Body of pancreas (tissue), 4 donors: Measurements from ENCODE around the gene HELZ2. TPM values are rescaled to one million over a fixed set of nuclear protein-coding genes. Genes with fewer than 3 reads are reported as not detected.

Experiments
- ATAC-seq: fragments of 150-250 bp; one replicate; pipeline ENCODE4 v1.9.1; 2016
- DNase-seq, 4 donors: peaks; one replicate each; pipeline ENCODE4 v3.0.0-alpha.2; 2019
- H3K27ac ChIP-seq, 4 donors: fragments of 200-600 bp; sonication (generic); 1 replicate in 3 of 4; 2 replicates in 1 of 4; pipeline versions ENCODE4 v1.5.1 to v1.6.1; 2016 to 2019; ENCODE audit warnings: mild to moderate bottlenecking in 1 of 4, mixed read lengths in 1 of 4, moderate library complexity in 1 of 4
- H3K27me3 ChIP-seq, 2 donors: fragments of 200-600 bp; sonication (generic); one replicate each; pipeline ENCODE4 v1.6.0; 2016; ENCODE audit warnings: mild to moderate bottlenecking in 1 of 2
- H3K36me3 ChIP-seq, 2 donors: fragments of 200-600 bp; sonication (generic); replicated peaks in 1 of 2; 2 replicates each; pipeline ENCODE4 v1.5.1; 2016; ENCODE audit warnings: low read depth in 2 of 2; ENCODE audit not compliant: insufficient read depth in 1 of 2
- H3K4me1 ChIP-seq: fragments of 200-600 bp; sonication (generic); one replicate; pipeline ENCODE4 v1.6.0; 2016
- H3K4me3 ChIP-seq, 2 donors: fragments of 200-600 bp; sonication (generic); 1 replicate in 1 of 2; 2 replicates in 1 of 2; pipeline ENCODE4 v1.5.1; 2016 to 2019
- H3K9me3 ChIP-seq, 3 donors: fragments of 200-600 bp; sonication (generic); 1 replicate in 2 of 3; 2 replicates in 1 of 3; pipeline ENCODE4 v1.5.1; 2016
- POLR2A ChIP-seq, 3 donors: fragments of 450-650 bp; IDR thresholded peaks; one replicate each; pipeline ENCODE4 v1.6.1; 2016; ENCODE audit warnings: antibody characterized with exemption in 3 of 3, mild to moderate bottlenecking in 2 of 3
- WGBS, 2 donors: methylation state at CpG; one replicate each; pipeline ENCODE4 v1.1.5; 2017; 5-methylcytosine and 5-hydroxymethylcytosine counted together
- intact Hi-C: fragments of 100-400 bp; cut with DNase I; formaldehyde crosslinking; loops from one replicate; pipeline ENCODE4 v1.15.1; 2023
- total RNA-seq, 2 donors: library from RNA; depleted of rRNA; stranded (reverse); fragments of >200 nt; gene quantifications; one replicate each; pipeline ENCODE4 v1.1.0, GENCODE V29; 2016
- TF ChIP-seq, protein P1 (sequence below), 7 experiments: fragments of 450-650 bp in 4 of 7; fragments of 200-600 bp in 3 of 7; sonication (generic) in 3 of 7; IDR thresholded peaks; one replicate each; pipeline ENCODE4 v1.5.1; 2016 to 2019; ENCODE audit warnings: antibody characterized with exemption in 7 of 7

Gene HELZ2
- total RNA-seq, 2 donors from 2014 or later, result 20.8 to 33.3 TPM

DNA sequence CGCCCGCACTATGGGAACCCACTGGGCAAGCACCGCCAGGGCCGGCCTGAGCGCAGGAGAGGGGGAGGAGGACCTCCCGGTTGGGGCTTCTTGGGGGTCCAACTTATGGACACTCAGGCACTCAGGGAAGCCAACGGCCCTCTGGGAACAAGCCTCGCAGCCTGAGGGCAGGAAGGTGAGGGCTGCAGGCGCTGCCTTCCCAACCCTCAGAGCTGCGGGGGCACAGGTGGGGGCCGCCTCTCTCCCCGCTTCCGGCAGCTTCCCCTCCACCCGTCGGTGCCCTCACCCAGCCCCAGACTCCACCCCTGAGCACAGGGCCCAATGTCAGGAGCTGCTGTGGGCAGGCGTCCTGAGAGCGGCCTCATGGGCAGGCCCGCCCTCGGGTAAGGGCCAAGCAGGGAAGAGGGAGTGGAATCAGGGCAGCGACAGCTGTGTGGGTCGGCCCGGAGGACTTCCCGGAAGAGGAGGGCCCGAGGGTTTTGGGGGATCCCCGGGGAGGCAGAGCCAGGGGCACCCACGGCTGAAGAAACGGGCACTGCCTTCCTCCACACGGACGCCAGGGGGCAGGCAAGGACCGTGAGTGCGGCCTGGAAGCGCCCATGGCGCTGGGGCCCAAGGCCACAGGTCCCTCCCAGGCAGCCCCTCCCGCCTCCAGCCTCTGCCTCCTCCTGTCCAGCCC is 36.4 kb downstream of the HELZ2 start:
- ATAC-seq (peak; percentile 83), DNase-seq (peak; percentile 90 to 96 (median 92))
- H3K36me3 ChIP-seq, result no peaks in the 10 kb centered on the region
- peak overlapping the region; percentile 62 to 89 (median 86) for H3K27ac ChIP-seq
- H3K9me3 ChIP-seq, result no peaks in the 10 kb centered on the region
- H3K4me3 ChIP-seq, result no peak overlapping the region
- H3K4me1 ChIP-seq, result peaks cover 35% of the 10 kb centered on the region
- 0 to 8% methylated on average over 14 to 28 of the region's 34 CpGs for WGBS, 2 donors
- intact Hi-C loops, result loop anchor here (10.0 kb wide), 1 partner anchor 317 kb away; no protein-coding TSS in a partner anchor
- TF ChIP-seq, protein P1, sequence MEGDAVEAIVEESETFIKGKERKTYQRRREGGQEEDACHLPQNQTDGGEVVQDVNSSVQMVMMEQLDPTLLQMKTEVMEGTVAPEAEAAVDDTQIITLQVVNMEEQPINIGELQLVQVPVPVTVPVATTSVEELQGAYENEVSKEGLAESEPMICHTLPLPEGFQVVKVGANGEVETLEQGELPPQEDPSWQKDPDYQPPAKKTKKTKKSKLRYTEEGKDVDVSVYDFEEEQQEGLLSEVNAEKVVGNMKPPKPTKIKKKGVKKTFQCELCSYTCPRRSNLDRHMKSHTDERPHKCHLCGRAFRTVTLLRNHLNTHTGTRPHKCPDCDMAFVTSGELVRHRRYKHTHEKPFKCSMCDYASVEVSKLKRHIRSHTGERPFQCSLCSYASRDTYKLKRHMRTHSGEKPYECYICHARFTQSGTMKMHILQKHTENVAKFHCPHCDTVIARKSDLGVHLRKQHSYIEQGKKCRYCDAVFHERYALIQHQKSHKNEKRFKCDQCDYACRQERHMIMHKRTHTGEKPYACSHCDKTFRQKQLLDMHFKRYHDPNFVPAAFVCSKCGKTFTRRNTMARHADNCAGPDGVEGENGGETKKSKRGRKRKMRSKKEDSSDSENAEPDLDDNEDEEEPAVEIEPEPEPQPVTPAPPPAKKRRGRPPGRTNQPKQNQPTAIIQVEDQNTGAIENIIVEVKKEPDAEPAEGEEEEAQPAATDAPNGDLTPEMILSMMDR (IDR thresholded peaks at IDR 0.05), result peak; percentile 84 to 99 (median 99)
- peak; percentile 30 to 80 (median 69) for TF ChIP-seq POLR2A (IDR thresholded peaks at IDR 0.05)
- H3K27me3 ChIP-seq, result no peaks in the 10 kb centered on the region

DNA sequence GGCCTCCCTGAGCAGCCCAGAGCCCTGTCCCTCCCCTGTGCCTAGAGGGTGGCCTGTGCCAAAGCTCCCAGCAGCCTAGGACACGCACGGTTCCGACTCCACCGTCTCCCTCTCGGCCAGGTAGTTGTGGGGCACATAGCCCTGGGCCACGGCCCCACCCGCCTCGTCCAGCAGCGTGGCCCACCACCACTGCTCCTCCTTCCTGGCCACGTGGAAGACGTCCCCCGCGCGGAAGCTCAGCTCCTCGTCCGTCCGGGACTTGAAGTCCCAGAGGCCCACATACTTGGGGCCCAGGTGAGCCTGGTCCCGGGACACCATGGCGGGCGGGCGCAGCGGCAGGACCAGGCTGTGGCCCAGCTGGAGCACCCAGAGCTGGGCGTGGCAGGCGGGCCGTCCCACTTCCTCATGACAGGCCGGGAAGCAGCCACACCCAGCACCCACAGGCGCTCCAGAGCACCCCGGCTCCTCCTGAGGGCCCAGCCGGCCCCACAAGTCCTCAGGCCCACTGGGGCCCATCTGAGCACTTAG is 37.0 kb downstream of the HELZ2 start, which contains the start of gene PTK6:
TSS of gene PTK6 (minus strand) at position 380 of the 528 bp plus-strand sequence. CDS start at position 318, 62 bp downstream.
- intact Hi-C loops, result loop anchor here (10.0 kb wide), 1 partner anchor 318 kb away; no protein-coding TSS in a partner anchor
- TF ChIP-seq POLR2A (IDR thresholded peaks at IDR 0.05), result no peak
- ATAC-seq, result peak; percentile 2
- DNase-seq, result peak in 3 of 4 donors; percentile 53 to 64 (median 62)
- Histone ChIP-seq H3K27ac (peak within 1 kb of the TSS; percentile 62 to 89 (median 86)), H3K4me3 (no peak within 1 kb of the TSS), H3K27me3 (no peaks in the 10 kb centered on the region), H3K36me3 (no peaks in the 10 kb centered on the region), H3K9me3 (no peaks in the 10 kb centered on the region), H3K4me1 (peaks cover 35% of the 10 kb centered on the region)
- 67 to 84% methylated on average over 5 to 29 of the region's 29 CpGs for WGBS, 2 donors

DNA sequence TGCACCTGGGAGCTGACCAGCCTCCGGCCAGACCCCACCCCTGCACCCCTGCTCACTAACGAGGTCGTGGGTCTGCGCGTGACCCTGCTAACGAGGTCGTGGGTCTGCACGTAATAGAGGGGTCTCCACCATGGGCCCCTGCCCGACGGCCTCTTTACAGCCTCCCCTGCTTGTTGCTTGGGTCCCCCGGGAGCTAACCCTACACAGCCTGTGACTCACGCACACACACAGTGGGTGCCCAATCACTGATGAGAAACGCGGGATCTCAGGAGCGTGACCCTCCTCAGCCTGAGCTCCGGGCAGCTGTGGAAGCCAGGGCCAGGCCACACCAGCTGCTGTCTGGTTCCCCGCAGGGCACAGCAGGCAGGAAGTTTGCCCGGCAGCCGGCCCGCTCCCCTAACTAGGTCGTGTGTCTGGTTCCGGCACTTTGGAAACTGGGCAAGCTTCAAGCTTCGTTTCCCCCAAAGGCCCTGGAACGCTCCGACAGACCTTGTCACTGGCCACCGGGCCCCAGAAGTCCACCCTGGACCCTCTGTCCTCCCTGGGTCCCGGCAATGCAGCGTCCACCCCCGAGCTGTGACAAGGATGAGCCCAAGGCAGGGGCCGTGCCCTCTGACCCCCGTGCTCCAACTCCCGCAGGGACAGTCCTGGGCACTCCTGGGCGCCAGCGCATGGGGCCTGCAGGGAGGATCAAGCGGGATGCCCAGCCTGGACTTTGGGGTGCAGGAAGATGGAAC is 37.6 kb downstream of the HELZ2 start:
- WGBS, 2 donors, result 49 to 54% methylated on average over 12 to 34 of the region's 35 CpGs
- Histone ChIP-seq H3K36me3 (no peaks in the 10 kb centered on the region), H3K27ac (peak overlapping the region; percentile 25 to 89 (median 76)), H3K4me1 (peaks cover 35% of the 10 kb centered on the region), H3K4me3 (no peak overlapping the region), H3K9me3 (no peaks in the 10 kb centered on the region), H3K27me3 (no peaks in the 10 kb centered on the region)
- DNase-seq (peak in 2 of 4 donors; percentile 47 to 71), ATAC-seq (no peak)
- intact Hi-C loops, result loop anchor here (10.0 kb wide), 1 partner anchor 318 kb away; no protein-coding TSS in a partner anchor
- TF ChIP-seq POLR2A (IDR thresholded peaks at IDR 0.05), result peak in 1 of 3 donors; percentile 19
- TF ChIP-seq, protein P1 (IDR thresholded peaks at IDR 0.05), result no peak

DNA sequence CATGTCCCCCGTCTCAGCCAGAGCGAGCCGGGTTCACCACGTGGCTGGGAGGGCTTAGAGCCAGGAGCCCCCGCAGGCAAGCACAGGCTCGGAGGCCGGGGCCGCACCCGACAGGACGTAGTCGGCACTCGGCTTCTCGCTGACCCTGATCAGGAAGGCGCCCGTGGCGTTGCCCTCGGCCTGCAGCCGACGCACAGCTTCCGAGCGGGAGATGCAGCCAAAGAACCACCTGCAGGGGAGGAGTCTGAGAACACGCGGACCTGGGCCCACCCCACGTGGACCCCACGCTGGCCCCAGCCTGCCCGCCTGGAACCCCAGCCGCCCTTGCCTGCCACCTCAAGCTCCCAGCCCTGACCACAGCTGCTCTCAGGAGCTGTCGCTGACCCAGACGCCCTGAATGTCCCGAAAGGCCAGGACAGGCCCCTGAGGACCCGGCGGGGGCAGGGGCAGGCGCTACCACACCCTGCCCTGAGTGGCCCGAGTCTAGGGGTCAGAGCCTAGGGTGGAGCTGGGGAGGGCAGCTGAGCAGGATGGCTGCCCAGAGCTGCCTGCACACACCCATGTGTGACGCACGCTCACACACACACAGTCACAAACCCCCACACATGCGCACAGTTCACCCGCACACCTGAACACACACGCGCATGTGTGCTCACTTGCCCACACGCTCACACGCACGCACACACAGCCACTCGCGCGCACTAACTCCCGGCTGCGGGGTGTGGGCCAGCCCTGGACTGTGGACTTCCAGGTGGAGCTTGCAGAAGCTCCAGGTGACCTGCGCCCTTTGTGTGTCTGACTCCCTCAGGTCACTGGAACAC is 39.0 kb downstream of the HELZ2 start:
- Histone ChIP-seq H3K27ac (peak overlapping the region in 1 of 4 donors; percentile 16), H3K4me1 (peaks cover 35% of the 10 kb centered on the region), H3K4me3 (no peak overlapping the region), H3K36me3 (no peaks in the 10 kb centered on the region), H3K27me3 (no peaks in the 10 kb centered on the region), H3K9me3 (no peaks in the 10 kb centered on the region)
- intact Hi-C loops, result loop anchor here (10.0 kb wide), 1 partner anchor 320 kb away; no protein-coding TSS in a partner anchor
- no peak for TF ChIP-seq POLR2A (IDR thresholded peaks at IDR 0.05)
- TF ChIP-seq, protein P1 (IDR thresholded peaks at IDR 0.05), result no peak
- 78 to 84% methylated on average over 23 to 41 of the region's 49 CpGs for WGBS, 2 donors
- ATAC-seq (no peak), DNase-seq (peak in 1 of 4 donors; percentile 58)
